Muscle layer of duodenum (tissue), 2 donors: ENCODE results near the gene KPNA6.
"Not testable (repeated sequence)": the region's sequence is repeated elsewhere in the genome, so short reads cannot be mapped to it uniquely, and the experiment has no call there.

Source experiments
- H3K27ac ChIP-seq: one replicate; pipeline ENCODE4 v1.7.0; 2013; ENCODE audit warnings: mild to moderate bottlenecking, low read length
- H3K27me3 ChIP-seq: one replicate; pipeline ENCODE4 v1.7.0; 2013; ENCODE audit warnings: low read depth, mild to moderate bottlenecking, control low read depth, low read length
- H3K36me3 ChIP-seq, 2 donors: one replicate each; pipeline ENCODE4 v1.7.0; 2013; ENCODE audit warnings: low read length in 2 of 2, control low read depth in 1 of 2, mild to moderate bottlenecking in 1 of 2; ENCODE audit not compliant: insufficient read depth in 2 of 2, control insufficient read depth in 1 of 2
- H3K4me1 ChIP-seq, 2 donors: one replicate each; pipeline ENCODE4 v1.7.0; 2013; ENCODE audit warnings: low read length in 2 of 2, mild to moderate bottlenecking in 2 of 2, control low read depth in 1 of 2, moderate library complexity in 1 of 2; ENCODE audit not compliant: insufficient read depth in 2 of 2, control insufficient read depth in 1 of 2
- H3K4me3 ChIP-seq, 2 donors: one replicate each; pipeline ENCODE4 v1.7.0; 2013; ENCODE audit warnings: low read length in 2 of 2, low read depth in 1 of 2, mild to moderate bottlenecking in 1 of 2
- H3K9me3 ChIP-seq, 2 donors: one replicate each; pipeline ENCODE4 v1.7.0; 2013; ENCODE audit warnings: low read length in 2 of 2, control low read depth in 1 of 2, mild to moderate bottlenecking in 1 of 2; ENCODE audit not compliant: control insufficient read depth in 1 of 2
- donor health status: healthy.

The KPNA6 gene

GRCh38 chr1:32143302-32143695 lies 35.4 kb downstream of the KPNA6 start:
- not testable (repeated sequence) for H3K9me3 ChIP-seq

GRCh38 chr1:32144033-32144432 lies 36.2 kb downstream of the KPNA6 start:
- Histone ChIP-seq H3K27me3 (no peaks in the 10 kb centered on the region), H3K27ac (no peak overlapping the region)

More at GRCh38 chr1:32143302-32143695, 35.4 kb downstream of the KPNA6 start:
- not testable (repeated sequence) for H3K4me3 ChIP-seq, H3K27me3 ChIP-seq, H3K36me3 ChIP-seq, H3K27ac ChIP-seq
- peaks cover 3 to 23% of the 10 kb centered on the region in 2 donors for H3K4me1 ChIP-seq

GRCh38 chr1:32147799-32148198 lies 39.9 kb downstream of the KPNA6 start:
- H3K9me3 ChIP-seq, H3K4me3 ChIP-seq, H3K27me3 ChIP-seq, H3K36me3 ChIP-seq, H3K27ac ChIP-seq: not testable (repeated sequence)
- H3K4me1 ChIP-seq, result peaks cover 0 to 20% of the 10 kb centered on the region in 2 donors

More at GRCh38 chr1:32144033-32144432, 36.2 kb downstream of the KPNA6 start:
- peaks cover 0 to 6% of the 10 kb centered on the region in 2 donors for H3K36me3 ChIP-seq
- H3K4me1 ChIP-seq, result peaks cover 3 to 21% of the 10 kb centered on the region in 2 donors
- no peak overlapping the region for H3K4me3 ChIP-seq
- H3K9me3 ChIP-seq, result no peaks in the 10 kb centered on the region

GRCh38 chr1:32150847-32151246 lies 43.0 kb downstream of the KPNA6 start:
- no peak overlapping the region for H3K27ac ChIP-seq

GRCh38 chr1:32151319-32151787 lies 43.5 kb downstream of the KPNA6 start:
- Histone ChIP-seq H3K4me1 (peaks cover 0 to 12% of the 10 kb centered on the region in 2 donors), H3K36me3 (peaks cover 4 to 15% of the 10 kb centered on the region in 2 donors), H3K4me3 (no peak overlapping the region), H3K27me3 (no peaks in the 10 kb centered on the region), H3K27ac (no peak overlapping the region), H3K9me3 (no peaks in the 10 kb centered on the region)

More at GRCh38 chr1:32150847-32151246, 43.0 kb downstream of the KPNA6 start:
- Histone ChIP-seq H3K4me3 (no peak overlapping the region), H3K9me3 (no peaks in the 10 kb centered on the region), H3K36me3 (peaks cover 0 to 10% of the 10 kb centered on the region in 2 donors), H3K27me3 (no peaks in the 10 kb centered on the region), H3K4me1 (peaks cover 0 to 12% of the 10 kb centered on the region in 2 donors)

- Histone ChIP-seq H3K27me3 (no peaks in the 10 kb centered on the region), H3K9me3 (no peaks in the 10 kb centered on the region), H3K4me1 (no peaks in the 10 kb centered on the region), H3K27ac (no peak overlapping the region), H3K36me3 (peaks cover 72 to 81% of the 10 kb centered on the region in 2 donors), H3K4me3 (no peak overlapping the region)
These were observed 51.3 kb downstream of the KPNA6 start for GRCh38 chr1:32159189-32159588.

GRCh38 chr1:32163405-32163804 lies 55.5 kb downstream of the KPNA6 start:
- Histone ChIP-seq H3K27ac (no peak overlapping the region), H3K36me3 (peaks cover 64 to 79% of the 10 kb centered on the region in 2 donors), H3K27me3 (no peaks in the 10 kb centered on the region), H3K9me3 (no peaks in the 10 kb centered on the region), H3K4me1 (no peaks in the 10 kb centered on the region), H3K4me3 (no peak overlapping the region)

GRCh38 chr1:32165633-32166032 lies 57.8 kb downstream of the KPNA6 start:
- H3K36me3 ChIP-seq, result peaks cover 59 to 74% of the 10 kb centered on the region in 2 donors
- H3K9me3 ChIP-seq, H3K4me1 ChIP-seq, H3K4me3 ChIP-seq, H3K27me3 ChIP-seq, H3K27ac ChIP-seq: not testable (repeated sequence)

- H3K27me3 ChIP-seq, result no peaks in the 10 kb centered on the region
- H3K36me3 ChIP-seq, result peaks cover 58 to 70% of the 10 kb centered on the region in 2 donors
- H3K27ac ChIP-seq, result no peak overlapping the region
- H3K4me1 ChIP-seq, result no peaks in the 10 kb centered on the region
- no peak overlapping the region for H3K4me3 ChIP-seq
- no peaks in the 10 kb centered on the region for H3K9me3 ChIP-seq
These were observed 63.1 kb downstream of the KPNA6 start for GRCh38 chr1:32170991-32171390.

GRCh38 chr1:32172621-32173245 lies 64.9 kb downstream of the KPNA6 start:
- Histone ChIP-seq H3K4me3 (no peak overlapping the region), H3K36me3 (peaks cover 50 to 58% of the 10 kb centered on the region in 2 donors), H3K4me1 (no peaks in the 10 kb centered on the region), H3K9me3 (no peaks in the 10 kb centered on the region), H3K27ac (no peak overlapping the region), H3K27me3 (no peaks in the 10 kb centered on the region)

GRCh38 chr1:32178380-32179192 lies 70.7 kb downstream of the KPNA6 start:
- Histone ChIP-seq H3K27me3 (no peaks in the 10 kb centered on the region), H3K36me3 (peaks cover 8 to 19% of the 10 kb centered on the region in 2 donors), H3K27ac (peak overlapping the region; percentile 93), H3K9me3 (no peaks in the 10 kb centered on the region), H3K4me1 (peaks cover 16 to 22% of the 10 kb centered on the region in 2 donors), H3K4me3 (peak overlapping the region; percentile 63 to 79)
